ENCODE measurements around the gene NFAM1.
A peak's percentile ranks its signal among the peaks of the same experiment; 100 is the strongest.

NFAM1 gene

DNA sequence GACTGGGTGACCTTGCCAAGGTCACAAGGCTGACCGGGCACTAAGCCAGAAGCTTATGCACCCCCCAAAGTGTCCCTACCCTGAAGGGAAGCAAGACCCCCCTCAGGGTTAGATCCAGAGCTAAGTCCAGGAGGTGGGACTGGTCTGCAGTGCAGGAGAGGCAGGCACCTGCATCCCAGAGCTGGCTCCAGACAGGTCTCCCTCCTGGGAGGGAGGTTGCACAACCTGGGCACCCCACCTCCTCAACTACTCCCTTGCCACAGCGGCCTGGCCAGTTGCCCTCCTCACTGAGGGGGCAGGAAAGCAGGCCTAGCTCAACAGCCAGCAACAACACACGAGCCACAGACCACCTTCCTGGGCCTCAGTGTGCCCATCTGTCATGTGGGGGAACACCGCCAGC lies 86.7 kb downstream of the NFAM1 start:
- Histone ChIP-seq H3K27me3 (ENCODE audit: low read depth, low read length) (no peaks in the 10 kb centered on the region), H3K4me3 (ENCODE audit: low read depth in 1 of 2, low read length in 2 of 2) (no peak overlapping the region), H3K9me3 (ENCODE audit: control insufficient read depth in 1 of 2, low read length in 2 of 2) (no peaks in the 10 kb centered on the region), H3K27ac (ENCODE audit: low read length) (no peak overlapping the region), H3K36me3 (ENCODE audit: control insufficient read depth in 1 of 2, insufficient read depth in 2 of 2, low read length in 2 of 2) (no peaks in the 10 kb centered on the region), H3K4me1 (ENCODE audit: control insufficient read depth in 1 of 2, insufficient read depth in 2 of 2, low read length in 2 of 2) (peaks cover 0 to 25% of the 10 kb centered on the region in 2 donors)

DNA sequence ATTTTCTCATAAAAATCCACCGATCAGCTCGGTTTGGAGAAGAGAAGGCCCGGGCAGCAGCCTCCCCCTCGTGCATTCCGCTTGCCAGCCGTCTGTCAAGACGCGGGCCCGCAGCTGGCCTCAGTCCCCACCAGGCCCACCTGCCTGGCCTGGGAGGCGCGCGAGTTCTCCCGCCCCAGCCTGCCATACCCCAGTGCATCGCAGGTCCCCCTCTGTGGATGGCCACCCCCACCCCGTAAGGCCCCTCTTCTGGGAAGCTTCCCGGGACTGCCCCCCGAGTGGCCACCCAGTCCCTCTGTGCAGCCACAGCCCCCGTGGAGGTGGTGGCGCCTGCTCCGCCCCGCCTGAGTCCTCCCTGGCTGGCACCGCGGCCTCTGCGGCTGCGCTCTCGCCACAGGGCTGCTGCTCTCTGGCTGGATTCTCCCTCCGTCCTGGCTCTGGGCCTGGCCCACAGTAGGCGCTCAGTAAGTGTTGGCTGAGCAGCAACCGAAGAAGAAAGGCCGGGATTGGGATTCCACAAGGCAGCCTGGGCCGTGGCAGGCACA lies 87.8 kb downstream of the NFAM1 start:
- peak overlapping the region in 1 of 2 donors; percentile 51 for H3K4me3 ChIP-seq (ENCODE audit: low read depth in 1 of 2, low read length in 2 of 2)
- H3K4me1 ChIP-seq (ENCODE audit: control insufficient read depth in 1 of 2, insufficient read depth in 2 of 2, low read length in 2 of 2), result peaks cover 0 to 25% of the 10 kb centered on the region in 2 donors
- no peaks in the 10 kb centered on the region for H3K9me3 ChIP-seq (ENCODE audit: control insufficient read depth in 1 of 2, low read length in 2 of 2)
- no peak overlapping the region for H3K27ac ChIP-seq (ENCODE audit: low read length)
- H3K36me3 ChIP-seq (ENCODE audit: control insufficient read depth in 1 of 2, insufficient read depth in 2 of 2, low read length in 2 of 2), result no peaks in the 10 kb centered on the region
- H3K27me3 ChIP-seq (ENCODE audit: low read depth, low read length), result no peaks in the 10 kb centered on the region

DNA sequence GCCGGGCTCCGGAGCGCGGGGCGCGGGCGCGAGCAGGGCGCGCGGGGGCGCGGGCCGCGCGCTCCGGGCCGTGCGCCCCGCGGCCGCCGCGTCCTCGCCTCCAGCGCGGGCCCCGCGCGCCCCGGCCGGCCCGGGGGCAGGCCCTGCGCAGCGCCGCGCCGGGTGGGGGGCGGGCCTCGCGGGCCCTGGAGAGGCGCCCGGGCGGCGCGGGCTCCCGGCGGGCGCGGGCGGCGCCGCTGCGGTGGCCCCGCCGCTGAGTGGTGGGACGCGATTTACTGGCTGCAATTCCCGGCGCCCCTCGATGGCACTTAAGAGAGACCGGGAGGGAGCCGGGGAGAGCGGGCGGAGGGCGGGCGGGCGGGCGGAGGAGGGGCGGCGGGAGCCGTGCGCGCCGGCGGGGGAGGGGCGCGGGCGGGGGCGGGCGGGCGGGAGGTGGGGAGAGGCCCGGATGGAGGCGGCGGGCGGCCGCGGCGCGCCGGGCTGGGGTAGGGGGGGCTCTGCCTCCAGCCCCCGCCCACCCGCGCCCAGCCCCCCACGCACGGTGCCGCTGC lies 88.6 kb downstream of the NFAM1 start:
- Histone ChIP-seq H3K4me3 (ENCODE audit: low read depth in 1 of 2, low read length in 2 of 2) (no peak overlapping the region), H3K27me3 (ENCODE audit: low read depth, low read length) (no peaks in the 10 kb centered on the region), H3K9me3 (ENCODE audit: control insufficient read depth in 1 of 2, low read length in 2 of 2) (no peaks in the 10 kb centered on the region), H3K27ac (ENCODE audit: low read length) (no peak overlapping the region), H3K36me3 (ENCODE audit: control insufficient read depth in 1 of 2, insufficient read depth in 2 of 2, low read length in 2 of 2) (no peaks in the 10 kb centered on the region), H3K4me1 (ENCODE audit: control insufficient read depth in 1 of 2, insufficient read depth in 2 of 2, low read length in 2 of 2) (peaks cover 0 to 25% of the 10 kb centered on the region in 2 donors)

DNA sequence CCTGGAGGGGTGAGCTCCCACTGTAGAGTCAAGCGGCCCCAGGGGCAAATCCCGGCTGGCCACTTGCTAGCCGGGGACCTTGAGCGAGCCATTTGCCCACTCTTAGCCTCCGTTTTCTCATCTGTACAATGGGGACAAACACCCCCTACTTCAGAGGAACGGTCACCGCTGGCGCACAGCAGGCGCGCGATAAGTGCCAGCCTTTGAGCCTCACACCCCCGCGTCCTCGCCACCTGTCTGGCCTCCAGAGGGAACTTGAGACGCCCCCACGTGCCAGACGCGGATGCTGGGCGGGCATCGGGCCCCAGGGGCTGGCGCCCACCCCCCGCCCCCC lies 89.1 kb downstream of the NFAM1 start:
- H3K9me3 ChIP-seq (ENCODE audit: control insufficient read depth in 1 of 2, low read length in 2 of 2), result no peaks in the 10 kb centered on the region
- H3K4me1 ChIP-seq (ENCODE audit: control insufficient read depth in 1 of 2, insufficient read depth in 2 of 2, low read length in 2 of 2), result peaks cover 0 to 25% of the 10 kb centered on the region in 2 donors
- H3K27ac ChIP-seq (ENCODE audit: low read length), result no peak overlapping the region
- H3K36me3 ChIP-seq (ENCODE audit: control insufficient read depth in 1 of 2, insufficient read depth in 2 of 2, low read length in 2 of 2), result no peaks in the 10 kb centered on the region
- no peaks in the 10 kb centered on the region for H3K27me3 ChIP-seq (ENCODE audit: low read depth, low read length)
- peak overlapping the region in 1 of 2 donors; percentile 54 for H3K4me3 ChIP-seq (ENCODE audit: low read depth in 1 of 2, low read length in 2 of 2)

DNA sequence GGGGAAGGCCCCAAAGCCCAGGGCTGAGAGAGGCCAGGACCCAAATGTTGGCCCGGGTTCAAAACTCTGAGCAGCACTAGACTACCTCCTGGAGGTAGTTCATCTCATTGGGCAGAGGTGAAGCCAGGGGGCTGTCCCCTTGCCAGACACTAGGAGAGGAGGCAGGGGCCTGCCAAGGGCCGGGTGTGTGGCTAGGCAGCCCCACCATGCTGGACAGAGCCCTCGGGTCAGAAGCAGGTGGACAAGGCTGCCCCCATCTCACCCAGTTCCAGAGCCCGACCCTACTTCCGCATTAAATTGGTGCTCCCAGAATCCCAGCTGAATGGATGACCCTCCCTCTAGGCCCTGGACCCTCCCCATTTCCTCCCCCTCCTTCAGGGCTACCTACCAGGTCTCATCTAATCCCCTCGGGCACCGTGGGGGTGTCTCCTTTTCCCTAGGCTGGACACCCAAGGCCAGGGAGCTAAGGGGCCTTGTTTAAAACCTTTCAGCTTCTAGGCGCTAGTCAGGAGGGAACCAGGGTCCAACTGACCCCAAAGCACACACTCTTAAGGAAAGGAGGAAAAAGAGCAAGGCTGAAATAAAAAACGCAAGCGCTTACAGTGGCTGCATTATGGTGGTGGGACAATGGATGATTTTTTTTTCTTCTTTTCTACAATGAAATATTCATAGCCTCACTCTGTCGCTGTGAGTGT lies 89.6 kb downstream of the NFAM1 start:
- H3K27me3 ChIP-seq (ENCODE audit: low read depth, low read length), result no peaks in the 10 kb centered on the region
- no peaks in the 10 kb centered on the region for H3K9me3 ChIP-seq (ENCODE audit: control insufficient read depth in 1 of 2, low read length in 2 of 2)
- no peaks in the 10 kb centered on the region for H3K36me3 ChIP-seq (ENCODE audit: control insufficient read depth in 1 of 2, insufficient read depth in 2 of 2, low read length in 2 of 2)
- H3K27ac ChIP-seq (ENCODE audit: low read length), result no peak overlapping the region
- peaks cover 0 to 25% of the 10 kb centered on the region in 2 donors for H3K4me1 ChIP-seq (ENCODE audit: control insufficient read depth in 1 of 2, insufficient read depth in 2 of 2, low read length in 2 of 2)
- peak overlapping the region in 1 of 2 donors; percentile 54 for H3K4me3 ChIP-seq (ENCODE audit: low read depth in 1 of 2, low read length in 2 of 2)

DNA sequence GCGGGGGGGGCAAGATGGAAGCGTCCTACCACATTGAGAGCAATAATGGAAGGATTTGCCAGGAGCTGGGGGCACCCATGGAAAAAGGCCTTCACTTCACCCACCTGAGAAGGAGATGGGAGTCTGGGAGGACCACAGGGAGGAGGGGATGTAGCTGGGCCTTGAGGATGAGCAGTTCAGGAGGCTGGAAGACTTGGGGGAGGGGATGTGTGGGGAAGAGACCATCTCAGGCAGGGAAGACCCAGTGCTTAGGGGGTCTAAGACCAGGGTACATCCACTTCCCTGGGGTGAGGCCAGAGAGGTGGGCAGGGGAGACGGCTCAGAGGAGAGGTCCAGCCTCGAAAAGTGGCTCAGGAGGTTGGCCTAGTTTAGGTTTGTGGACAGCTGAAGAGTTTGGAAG lies 90.4 kb downstream of the NFAM1 start:
- peaks cover 0 to 25% of the 10 kb centered on the region in 2 donors for H3K4me1 ChIP-seq (ENCODE audit: control insufficient read depth in 1 of 2, insufficient read depth in 2 of 2, low read length in 2 of 2)
- H3K4me3 ChIP-seq (ENCODE audit: low read depth in 1 of 2, low read length in 2 of 2), result no peak overlapping the region
- no peaks in the 10 kb centered on the region for H3K36me3 ChIP-seq (ENCODE audit: control insufficient read depth in 1 of 2, insufficient read depth in 2 of 2, low read length in 2 of 2)
- no peaks in the 10 kb centered on the region for H3K27me3 ChIP-seq (ENCODE audit: low read depth, low read length)
- H3K9me3 ChIP-seq (ENCODE audit: control insufficient read depth in 1 of 2, low read length in 2 of 2), result no peaks in the 10 kb centered on the region
- H3K27ac ChIP-seq (ENCODE audit: low read length), result no peak overlapping the region

DNA sequence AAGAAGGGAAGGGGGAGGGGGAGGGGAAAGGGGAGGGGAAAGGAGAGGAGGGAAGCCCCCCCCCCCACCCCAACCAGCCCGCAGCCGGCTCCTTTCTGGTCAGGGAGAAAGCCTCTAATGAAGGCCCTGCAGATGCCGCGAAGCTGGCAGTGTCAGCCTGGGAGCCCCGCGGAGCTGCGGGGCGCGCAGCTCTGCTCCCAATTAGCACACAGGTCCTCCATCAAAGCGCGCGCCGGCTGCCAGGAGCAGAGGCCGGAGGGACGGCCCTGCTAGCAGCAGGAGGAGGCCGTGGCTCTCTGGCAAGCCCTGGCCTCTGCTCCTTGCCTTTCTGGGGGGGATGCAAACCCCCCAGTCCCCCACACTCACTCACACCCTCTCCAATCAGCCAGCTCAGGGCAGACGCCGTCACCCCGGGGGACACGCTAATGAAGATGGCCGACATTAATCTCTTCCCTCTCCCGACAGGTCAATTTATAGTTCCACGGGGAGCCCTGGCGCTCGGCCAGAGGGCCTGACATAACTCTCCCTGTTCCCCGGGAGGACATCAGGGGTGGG lies 91.3 kb downstream of the NFAM1 start:
- Histone ChIP-seq H3K4me1 (ENCODE audit: control insufficient read depth in 1 of 2, insufficient read depth in 2 of 2, low read length in 2 of 2) (peaks cover 0 to 25% of the 10 kb centered on the region in 2 donors), H3K9me3 (ENCODE audit: control insufficient read depth in 1 of 2, low read length in 2 of 2) (no peaks in the 10 kb centered on the region), H3K4me3 (ENCODE audit: low read depth in 1 of 2, low read length in 2 of 2) (peak overlapping the region in 1 of 2 donors; percentile 23), H3K36me3 (ENCODE audit: control insufficient read depth in 1 of 2, insufficient read depth in 2 of 2, low read length in 2 of 2) (no peaks in the 10 kb centered on the region), H3K27ac (ENCODE audit: low read length) (no peak overlapping the region), H3K27me3 (ENCODE audit: low read depth, low read length) (no peaks in the 10 kb centered on the region)

DNA sequence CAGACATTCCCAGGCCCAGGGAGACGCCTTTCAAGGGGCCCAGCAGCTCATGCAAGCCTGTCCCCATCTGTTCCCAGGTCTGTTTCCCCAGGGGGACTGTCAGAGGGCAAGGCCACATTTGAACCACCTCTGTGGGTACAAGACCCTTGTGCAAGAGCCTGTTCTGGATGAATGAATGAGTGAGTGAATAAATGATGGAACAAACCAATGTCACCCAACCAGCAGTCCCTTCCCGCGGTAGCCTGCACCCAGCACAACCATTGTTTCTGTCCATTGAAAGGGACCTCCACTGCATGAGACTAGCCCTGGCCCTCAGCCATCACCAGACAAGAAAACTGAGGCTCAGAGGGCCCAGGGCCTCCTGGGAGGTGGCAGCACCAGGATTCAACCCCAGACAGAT lies 92.1 kb downstream of the NFAM1 start:
- no peak overlapping the region for H3K4me3 ChIP-seq (ENCODE audit: low read depth in 1 of 2, low read length in 2 of 2)
- no peak overlapping the region for H3K27ac ChIP-seq (ENCODE audit: low read length)
- H3K36me3 ChIP-seq (ENCODE audit: control insufficient read depth in 1 of 2, insufficient read depth in 2 of 2, low read length in 2 of 2), result no peaks in the 10 kb centered on the region
- peaks cover 0 to 25% of the 10 kb centered on the region in 2 donors for H3K4me1 ChIP-seq (ENCODE audit: control insufficient read depth in 1 of 2, insufficient read depth in 2 of 2, low read length in 2 of 2)
- H3K27me3 ChIP-seq (ENCODE audit: low read depth, low read length), result no peaks in the 10 kb centered on the region
- H3K9me3 ChIP-seq (ENCODE audit: control insufficient read depth in 1 of 2, low read length in 2 of 2), result no peaks in the 10 kb centered on the region

DNA sequence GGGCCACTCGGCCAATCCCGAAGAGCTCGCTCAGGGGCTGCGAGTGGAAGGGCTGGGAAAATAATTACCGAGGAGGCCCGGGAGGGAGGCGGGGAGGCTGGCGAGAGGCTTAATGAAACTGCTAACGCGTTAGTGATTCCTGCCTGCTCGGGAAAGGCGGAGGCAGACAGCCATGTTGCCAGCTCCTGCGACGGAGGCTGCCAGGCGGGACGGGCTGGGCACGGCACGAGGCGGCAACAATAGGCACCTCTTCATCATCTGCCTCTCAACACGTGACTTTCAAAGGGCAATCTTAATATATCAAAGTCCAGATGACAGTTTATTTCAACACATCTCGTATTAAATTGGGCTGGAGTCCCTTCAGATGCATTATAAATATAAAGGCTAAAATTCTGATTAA lies 93.7 kb downstream of the NFAM1 start:
- H3K27me3 ChIP-seq (ENCODE audit: low read depth, low read length), result no peaks in the 10 kb centered on the region
- H3K4me3 ChIP-seq (ENCODE audit: low read depth in 1 of 2, low read length in 2 of 2), result no peak overlapping the region
- H3K27ac ChIP-seq (ENCODE audit: low read length), result no peak overlapping the region
- H3K4me1 ChIP-seq (ENCODE audit: control insufficient read depth in 1 of 2, insufficient read depth in 2 of 2, low read length in 2 of 2), result peaks cover 0 to 19% of the 10 kb centered on the region in 2 donors
- no peaks in the 10 kb centered on the region for H3K9me3 ChIP-seq (ENCODE audit: control insufficient read depth in 1 of 2, low read length in 2 of 2)
- H3K36me3 ChIP-seq (ENCODE audit: control insufficient read depth in 1 of 2, insufficient read depth in 2 of 2, low read length in 2 of 2), result no peaks in the 10 kb centered on the region

DNA sequence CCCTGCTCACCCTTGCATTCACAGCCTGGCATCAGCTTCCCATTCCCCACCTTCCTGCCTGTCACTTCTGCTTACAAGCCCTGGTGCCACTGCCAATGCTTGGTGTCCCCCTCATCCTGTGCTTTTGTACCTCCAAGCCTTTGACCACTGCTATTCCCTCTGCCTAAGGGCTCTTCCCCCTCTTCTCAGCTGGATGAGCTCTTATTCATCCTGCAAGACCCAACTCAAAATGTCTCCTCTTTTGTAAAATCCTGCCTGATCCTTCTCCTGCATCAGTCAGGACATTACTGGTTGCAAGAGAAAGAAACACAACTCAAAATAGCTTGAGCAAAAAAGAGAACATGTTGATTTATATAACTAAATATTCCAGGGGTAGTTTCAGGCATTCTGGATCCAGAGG lies 94.8 kb downstream of the NFAM1 start:
- H3K9me3 ChIP-seq (ENCODE audit: control insufficient read depth in 1 of 2, low read length in 2 of 2), result no peaks in the 10 kb centered on the region
- no peaks in the 10 kb centered on the region for H3K27me3 ChIP-seq (ENCODE audit: low read depth, low read length)
- no peak overlapping the region for H3K4me3 ChIP-seq (ENCODE audit: low read depth in 1 of 2, low read length in 2 of 2)
- no peak overlapping the region for H3K27ac ChIP-seq (ENCODE audit: low read length)
- H3K36me3 ChIP-seq (ENCODE audit: control insufficient read depth in 1 of 2, insufficient read depth in 2 of 2, low read length in 2 of 2), result no peaks in the 10 kb centered on the region
- H3K4me1 ChIP-seq (ENCODE audit: control insufficient read depth in 1 of 2, insufficient read depth in 2 of 2, low read length in 2 of 2), result peaks cover 0 to 10% of the 10 kb centered on the region in 2 donors

DNA sequence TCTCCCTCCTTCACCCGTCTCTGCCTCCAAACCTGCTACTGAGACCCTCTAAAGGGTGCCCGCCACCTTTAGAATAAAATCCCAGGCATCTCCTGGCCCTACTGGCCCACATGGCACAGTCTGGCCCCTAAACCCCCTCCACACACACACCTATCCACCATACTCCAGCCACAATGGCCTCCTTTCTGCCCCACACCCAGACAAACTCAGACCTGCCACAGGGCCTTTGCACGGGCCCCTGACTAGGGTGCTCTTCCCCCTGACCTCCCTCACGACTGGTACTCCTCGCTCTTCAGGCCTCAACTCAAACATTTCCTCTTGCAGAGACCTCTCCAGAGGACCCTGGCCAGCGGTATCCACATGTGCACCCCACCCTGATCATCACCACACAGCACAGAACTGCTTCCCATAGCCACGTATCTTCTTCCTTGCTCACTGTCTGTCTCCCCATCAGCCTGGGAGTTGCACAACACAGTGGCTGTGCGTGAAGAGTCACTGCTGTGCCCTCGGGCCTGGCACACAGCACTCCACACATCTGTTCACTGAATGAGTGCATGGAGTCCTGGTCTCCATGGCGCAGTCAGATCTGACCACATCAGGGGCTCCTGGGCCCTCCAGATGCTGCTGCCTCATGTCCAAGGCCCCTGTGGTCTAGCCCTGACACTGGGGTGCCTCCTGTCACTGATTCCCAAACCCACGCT lies 95.5 kb downstream of the NFAM1 start:
- Histone ChIP-seq H3K4me3 (ENCODE audit: low read depth in 1 of 2, low read length in 2 of 2) (no peak overlapping the region), H3K27ac (ENCODE audit: low read length) (no peak overlapping the region), H3K27me3 (ENCODE audit: low read depth, low read length) (no peaks in the 10 kb centered on the region), H3K36me3 (ENCODE audit: control insufficient read depth in 1 of 2, insufficient read depth in 2 of 2, low read length in 2 of 2) (no peaks in the 10 kb centered on the region), H3K9me3 (ENCODE audit: control insufficient read depth in 1 of 2, low read length in 2 of 2) (no peaks in the 10 kb centered on the region), H3K4me1 (ENCODE audit: control insufficient read depth in 1 of 2, insufficient read depth in 2 of 2, low read length in 2 of 2) (peaks cover 0 to 7% of the 10 kb centered on the region in 2 donors)
